Stimulated activated CD8-positive, alpha-beta memory T cell treated with anti-CD3 and anti-CD28 coated beads, Interleukin-4, amount 100 ng/mL, for 24 hours (primary cell): ENCODE results near the gene TMPRSS5.
"Not testable (repeated sequence)": the region's sequence is repeated elsewhere in the genome, so short reads cannot be mapped to it uniquely, and the experiment has no call there.

Experiments used
- DNase-seq: peaks from one replicate; pipeline ENCODE4 v3.0.0-alpha.2; 2020; ENCODE audit warnings: low read depth

The TMPRSS5 gene

GRCh38 chr11:113705871-113706655 is at the start of gene TMPRSS5:
Gene TMPRSS5 (minus strand): TSS chr11:113706308. CDS start chr11:113706224, 84 bp downstream.
- DNase-seq: no peak

GRCh38 chr11:113752932-113753331 is 46.8 kb upstream of the TMPRSS5 start:
- DNase-seq: no peak

- DNase-seq: no peak
These were observed 30.2 kb upstream of the TMPRSS5 start for GRCh38 chr11:113736323-113736722.

GRCh38 chr11:113732092-113732491 is 26.0 kb upstream of the TMPRSS5 start:
- no peak for DNase-seq

GRCh38 chr11:113730887-113731726 is 25.0 kb upstream of the TMPRSS5 start:
- DNase-seq: no peak

- no peak for DNase-seq
These were observed 23.3 kb upstream of the TMPRSS5 start for GRCh38 chr11:113729456-113729855.

GRCh38 chr11:113728814-113729213 is 22.7 kb upstream of the TMPRSS5 start:
- DNase-seq: no peak

GRCh38 chr11:113725913-113726312 is 19.8 kb upstream of the TMPRSS5 start:
- DNase-seq: no peak

- no peak for DNase-seq
These were observed 19.3 kb upstream of the TMPRSS5 start for GRCh38 chr11:113725407-113725806.

- no peak for DNase-seq
These were observed 18.7 kb upstream of the TMPRSS5 start for GRCh38 chr11:113724778-113725177.

GRCh38 chr11:113723787-113724186 is 17.7 kb upstream of the TMPRSS5 start:
- DNase-seq: no peak

GRCh38 chr11:113722934-113723333 is 16.8 kb upstream of the TMPRSS5 start:
- no peak for DNase-seq

- no peak for DNase-seq
These were observed 16.1 kb upstream of the TMPRSS5 start for GRCh38 chr11:113722221-113722620.

- no peak for DNase-seq
These were observed 15.5 kb upstream of the TMPRSS5 start for GRCh38 chr11:113721462-113722066.

GRCh38 chr11:113720478-113720877 is 14.4 kb upstream of the TMPRSS5 start:
- not testable (repeated sequence) for DNase-seq

- no peak for DNase-seq
These were observed 9.9 kb upstream of the TMPRSS5 start for GRCh38 chr11:113715882-113716625.

- DNase-seq: no peak
These were observed 9.2 kb upstream of the TMPRSS5 start for GRCh38 chr11:113715273-113715672.

GRCh38 chr11:113710989-113711388 is 4.9 kb upstream of the TMPRSS5 start:
- DNase-seq: no peak

- DNase-seq: not testable (repeated sequence)
These were observed 2.6 kb downstream of the TMPRSS5 start for GRCh38 chr11:113703551-113703950.

GRCh38 chr11:113701491-113701890 is 4.6 kb downstream of the TMPRSS5 start:
- no peak for DNase-seq

GRCh38 chr11:113698515-113698914 is 7.6 kb downstream of the TMPRSS5 start:
- no peak for DNase-seq
